SKM-1 (cell line): ENCODE results near the gene RAB3IL1.

ENCODE experiments used
- DNase-seq: peaks from one replicate; lab custom pipeline; 2025; ENCODE audit not compliant: unreplicated experiment; lab: John Stamatoyannopoulos, UW

RAB3IL1 gene

DNA sequence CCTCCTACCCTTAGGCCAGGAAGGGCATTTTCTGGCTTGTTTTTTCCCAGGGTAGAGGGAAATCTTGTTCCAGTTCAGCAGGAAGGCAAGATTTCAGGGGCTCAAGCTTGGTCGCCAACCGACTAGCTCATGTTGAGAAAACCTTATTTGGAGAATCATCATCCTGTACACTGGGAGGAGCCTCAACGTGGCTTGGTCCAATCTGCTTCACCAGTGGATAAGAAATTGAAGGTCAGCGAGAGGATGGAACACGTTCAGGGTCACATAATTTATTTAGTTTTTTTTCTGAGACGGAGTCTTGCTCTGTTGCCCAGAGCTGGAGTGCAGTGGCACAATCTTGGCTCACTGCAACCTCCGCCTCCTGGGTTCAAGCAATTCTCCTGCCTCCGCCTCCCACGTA lies 68.7 kb downstream of the RAB3IL1 start:
- DNase-seq = no peak

DNA sequence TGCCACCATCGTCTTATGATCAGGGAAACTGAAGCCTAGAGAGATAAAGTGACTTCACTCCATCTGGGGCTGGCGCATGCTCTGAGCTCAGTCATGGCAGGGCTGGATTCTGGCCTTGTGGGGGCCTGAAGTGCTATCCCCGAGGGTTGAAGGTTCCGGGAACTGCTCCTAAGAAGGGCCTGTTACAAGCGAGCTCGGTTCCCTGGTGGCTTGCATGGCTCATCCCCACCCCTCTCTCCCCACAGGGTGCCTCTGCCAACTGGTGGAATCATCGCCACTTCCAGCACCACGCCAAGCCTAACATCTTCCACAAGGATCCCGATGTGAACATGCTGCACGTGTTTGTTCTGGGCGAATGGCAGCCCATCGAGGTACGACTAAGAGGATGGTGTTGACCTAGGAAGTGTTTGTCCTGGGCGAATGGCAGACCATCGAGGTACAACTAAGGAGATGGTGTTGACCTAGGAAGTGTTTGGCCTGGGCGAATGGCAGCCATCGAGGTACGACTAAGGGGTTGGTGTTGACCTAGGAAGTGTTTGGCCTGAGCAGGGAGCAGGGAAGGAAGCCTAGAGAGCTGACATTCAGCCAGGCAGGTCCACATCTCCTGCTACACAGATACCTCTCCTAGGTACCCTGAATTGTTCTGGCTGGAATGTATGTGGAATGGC lies 69.3 kb downstream of the RAB3IL1 start:
- DNase-seq = no peak
